ENCODE data around the gene SLC15A3. TPM values are rescaled to one million over a fixed set of nuclear protein-coding genes. Genes with fewer than 3 reads are reported as not detected.

The SLC15A3 gene
- total and polyA plus RNA-seq, 2 experiments from 2014 or later, result 14.2 to 15.8 TPM

Small RNA genes within 50 kb of the gene (small RNA-seq; reads per million reads assigned to genes)
- not detected for gene RNU6-933P (ENCODE audit: low replicate concordance)

Other genes with a start within 250 kb of the SLC15A3 start
- gene MS4A18, start 227.5 kb downstream of the SLC15A3 start, total RNA-seq (2014; rRNA removed; shearing (Covaris generic)), result not detected in 2 replicates
- gene MS4A18, start 227.5 kb downstream of the SLC15A3 start, polyA plus RNA-seq (2016; fragmentation: Nextera tagmentation; extraction: Ambion mirVana), result not detected in 2 replicates
- not detected in 2 replicates for gene MS4A15, start 195.3 kb downstream of the SLC15A3 start, total RNA-seq (2014; rRNA removed; shearing (Covaris generic))
- 0.14 and 0.44 TPM in 2 replicates for gene MS4A15, start 195.3 kb downstream of the SLC15A3 start, polyA plus RNA-seq (2016; fragmentation: Nextera tagmentation; extraction: Ambion mirVana)
- not detected in 2 replicates for gene MS4A10, start 166.8 kb downstream of the SLC15A3 start, total RNA-seq (2014; rRNA removed; shearing (Covaris generic))
- gene MS4A10, start 166.8 kb downstream of the SLC15A3 start, polyA plus RNA-seq (2016; fragmentation: Nextera tagmentation; extraction: Ambion mirVana), result not detected in 2 replicates
- gene CCDC86, start 110.1 kb downstream of the SLC15A3 start, total RNA-seq (2014; rRNA removed; shearing (Covaris generic)), result 81.8 and 98.5 TPM in 2 replicates
- 67.0 and 67.3 TPM in 2 replicates for gene CCDC86, start 110.1 kb downstream of the SLC15A3 start, polyA plus RNA-seq (2016; fragmentation: Nextera tagmentation; extraction: Ambion mirVana)
- gene PTGDR2, start 96.2 kb downstream of the SLC15A3 start, total RNA-seq (2014; rRNA removed; shearing (Covaris generic)), result 0.24 and 0.35 TPM in 2 replicates
- 0.57 and 0.73 TPM in 2 replicates for gene PTGDR2, start 96.2 kb downstream of the SLC15A3 start, polyA plus RNA-seq (2016; fragmentation: Nextera tagmentation; extraction: Ambion mirVana)
- gene ZP1, start 84.6 kb downstream of the SLC15A3 start, total RNA-seq (2014; rRNA removed; shearing (Covaris generic)), result not detected in 2 replicates
- gene ZP1, start 84.6 kb downstream of the SLC15A3 start, polyA plus RNA-seq (2016; fragmentation: Nextera tagmentation; extraction: Ambion mirVana), result not detected in 2 replicates
- 134 and 161 TPM in 2 replicates for gene PRPF19, start 45.6 kb downstream of the SLC15A3 start, total RNA-seq (2014; rRNA removed; shearing (Covaris generic))
- 153 and 186 TPM in 2 replicates for gene PRPF19, start 45.6 kb downstream of the SLC15A3 start, polyA plus RNA-seq (2016; fragmentation: Nextera tagmentation; extraction: Ambion mirVana)
- gene TMEM109, start 38.0 kb downstream of the SLC15A3 start, total RNA-seq (2014; rRNA removed; shearing (Covaris generic)), result 12.1 and 17.7 TPM in 2 replicates
- gene TMEM109, start 38.0 kb downstream of the SLC15A3 start, polyA plus RNA-seq (2016; fragmentation: Nextera tagmentation; extraction: Ambion mirVana), result 17.4 TPM in 2 replicates
- 51.9 and 96.6 TPM in 2 replicates for gene TMEM132A, start 27.7 kb downstream of the SLC15A3 start, total RNA-seq (2014; rRNA removed; shearing (Covaris generic))
- 36.2 and 38.5 TPM in 2 replicates for gene TMEM132A, start 27.7 kb downstream of the SLC15A3 start, polyA plus RNA-seq (2016; fragmentation: Nextera tagmentation; extraction: Ambion mirVana)
- gene CD6, start 19.5 kb upstream of the SLC15A3 start, total RNA-seq (2014; rRNA removed; shearing (Covaris generic)), result 0.49 and 1.9 TPM in 2 replicates
- gene CD6, start 19.5 kb upstream of the SLC15A3 start, polyA plus RNA-seq (2016; fragmentation: Nextera tagmentation; extraction: Ambion mirVana), result not detected in 2 replicates
- gene CD5, start 150.3 kb upstream of the SLC15A3 start, total RNA-seq (2014; rRNA removed; shearing (Covaris generic)), result not detected in 2 replicates
- gene CD5, start 150.3 kb upstream of the SLC15A3 start, polyA plus RNA-seq (2016; fragmentation: Nextera tagmentation; extraction: Ambion mirVana), result not detected in 2 replicates
- gene VPS37C, start 209.2 kb upstream of the SLC15A3 start, total RNA-seq (2014; rRNA removed; shearing (Covaris generic)), result 14.4 and 19.4 TPM in 2 replicates
- 8.7 and 8.8 TPM in 2 replicates for gene VPS37C, start 209.2 kb upstream of the SLC15A3 start, polyA plus RNA-seq (2016; fragmentation: Nextera tagmentation; extraction: Ambion mirVana)